CD4-positive, alpha-beta memory T cell (primary cell): ENCODE data around the gene TXK. TPM values are rescaled to one million over a fixed set of nuclear protein-coding genes. Genes with fewer than 3 reads are reported as not detected.

Experiments
- CTCF ChIA-PET: fragments of 350-600 bp; sonication (Branson Sonifier 250); formaldehyde crosslinking; loops from one replicate; lab custom pipeline; 2021; ENCODE audit warnings: inconsistent platforms; ENCODE audit not compliant: partially characterized antibody; lab: Charles Lee
- POLR2A ChIA-PET: fragments of 350-600 bp; sonication (Branson Sonifier 250); formaldehyde crosslinking; loops from one replicate; lab custom pipeline; 2021; ENCODE audit not compliant: partially characterized antibody; lab: Charles Lee
- DNase-seq, 5 donors: peaks; one replicate each; pipeline versions ENCODE4 v3.0.0 to v3.0.0-alpha.2; 2020 to 2022; ENCODE audit warnings: mixed read lengths in 1 of 5
- H3K27ac ChIP-seq: one replicate; pipeline ENCODE4 v1.7.0; 2013; ENCODE audit warnings: low read depth, low read length
- H3K27me3 ChIP-seq: 2 replicates; pipeline ENCODE4 v1.7.0; 2013; ENCODE audit warnings: mild to moderate bottlenecking, low read length, moderate library complexity; ENCODE audit not compliant: insufficient read depth
- H3K36me3 ChIP-seq: 2 replicates; pipeline ENCODE4 v1.7.0; 2013; ENCODE audit warnings: mild to moderate bottlenecking, low read length, moderate library complexity; ENCODE audit not compliant: insufficient read depth
- H3K4me1 ChIP-seq: 2 replicates; pipeline ENCODE4 v1.7.0; 2013; ENCODE audit warnings: mild to moderate bottlenecking, low read length, moderate library complexity; ENCODE audit not compliant: insufficient read depth
- H3K4me3 ChIP-seq, 2 donors: one replicate each; pipeline ENCODE4 v1.7.0; 2013; ENCODE audit warnings: low read length in 2 of 2, mild to moderate bottlenecking in 1 of 2
- H3K9me3 ChIP-seq, 2 donors: one replicate each; pipeline ENCODE4 v1.7.0; 2013; ENCODE audit warnings: low read length in 2 of 2, control low read depth in 1 of 2; ENCODE audit not compliant: control insufficient read depth in 1 of 2
- H3K27ac Mint-ChIP-seq, 7 donors: one replicate each; pipeline ENCODE4 v1.8.0; 2020 to 2021; ENCODE audit warnings: mixed read lengths in 7 of 7, mild to moderate bottlenecking in 6 of 7, inconsistent platforms in 3 of 7, moderate library complexity in 3 of 7
- H3K27me3 Mint-ChIP-seq, 2 donors: one replicate each; pipeline ENCODE4 v1.8.0; 2020 to 2021; ENCODE audit warnings: mixed read lengths in 2 of 2
- H3K36me3 Mint-ChIP-seq, 2 donors: one replicate each; pipeline ENCODE4 v1.8.0; 2020 to 2021; ENCODE audit warnings: mixed read lengths in 2 of 2, inconsistent platforms in 1 of 2, mild to moderate bottlenecking in 1 of 2
- H3K4me1 Mint-ChIP-seq, 4 donors: one replicate each; pipeline ENCODE4 v1.8.0; 2020 to 2021; ENCODE audit warnings: mixed read lengths in 4 of 4, mild to moderate bottlenecking in 1 of 4
- H3K4me3 Mint-ChIP-seq, 8 donors: one replicate each; pipeline ENCODE4 v1.8.0; 2020 to 2021; ENCODE audit warnings: mixed read lengths in 8 of 8, mild to moderate bottlenecking in 7 of 8, moderate library complexity in 6 of 8, inconsistent platforms in 3 of 8
- H3K9me3 Mint-ChIP-seq, 8 donors: one replicate each; pipeline ENCODE4 v1.8.0; 2020 to 2021; ENCODE audit warnings: mixed read lengths in 8 of 8, mild to moderate bottlenecking in 5 of 8, inconsistent platforms in 3 of 8, moderate library complexity in 1 of 8
- intact Hi-C: fragments of 100-400 bp; cut with micrococcal nuclease; formaldehyde crosslinking; loops from one replicate; pipeline ENCODE4 v1.15.1; 2023
- polyA plus RNA-seq, 2 donors: library from polyadenylated mRNA; unstranded; fragments of 300-500 nt; fragmentation: Illumina TruSeq; gene quantifications; one replicate each; pipeline ENCODE4 v1.2.3, GENCODE V29; 2021
- total RNA-seq, 2 experiments: library from RNA; stranded (reverse); gene quantifications; one replicate each; pipeline ENCODE4 v1.2.3, GENCODE V29; 2021

TXK gene
- total and polyA plus RNA-seq, 4 experiments from 2014 or later, result 44.8 to 54.0 (median 51.0) TPM

- intact Hi-C loops, result loop anchor here (5.0 to 10.0 kb wide), 3 partner anchors 143 to 665 kb away; partner anchors contain the start of genes COMMD8 and FRYL
- Mint-ChIP-seq H3K4me1 (peaks cover 58 to 99% (median 77%) of the 10 kb centered on the region in 4 donors), H3K36me3 (peaks cover 15 to 34% of the 10 kb centered on the region in 2 donors), H3K4me3 (peak overlapping the region; percentile 53 to 98 (median 94)), H3K9me3 (peaks cover 0 to 2% (median 0%) of the 10 kb centered on the region in 8 donors), H3K27me3 (no peaks in the 10 kb centered on the region), H3K27ac (peak overlapping the region; percentile 78 to 96 (median 95))
- peak overlapping the region in 1 of 2 donors; percentile 29 for H3K4me3 ChIP-seq
- H3K4me1 ChIP-seq, result peaks cover 77% of the 10 kb centered on the region
- no peak for DNase-seq
- CTCF ChIA-PET, result interaction anchor here (1.0 to 11.8 kb wide), 7 partner anchors 9 to 145 kb away, joined by 3 to 313 read pairs (median 12); partner anchors contain the start of gene TXK
- POLR2A ChIA-PET, result interaction anchor here (1.0 to 6.5 kb wide), 4 partner anchors 9 to 212 kb away, joined by 4 to 145 read pairs (median 6); partner anchors contain the start of gene SLAIN2
- H3K27me3 ChIP-seq, result no peaks in the 10 kb centered on the region
- H3K27ac ChIP-seq, result peak overlapping the region; percentile 46
- no peaks in the 10 kb centered on the region for H3K9me3 ChIP-seq
- no peaks in the 10 kb centered on the region for H3K36me3 ChIP-seq
Observed at GRCh38 chr4:48129307-48130014, 4.6 kb downstream of the TXK start.

- H3K4me1 ChIP-seq, result peaks cover 89% of the 10 kb centered on the region
- H3K27ac Mint-ChIP-seq, result peak overlapping the region; percentile 78 to 96 (median 94)
- CTCF ChIA-PET, result interaction anchor here (0.7 to 11.8 kb wide), 21 partner anchors 10 to 285 kb away, joined by 3 to 313 read pairs (median 4); partner anchors contain the start of gene TXK
Observed at GRCh38 chr4:48127682-48128404, 6.2 kb downstream of the TXK start.

GRCh38 chr4:48127231-48127630 is 6.8 kb downstream of the TXK start:
- peaks cover 15 to 29% of the 10 kb centered on the region in 2 donors for H3K36me3 Mint-ChIP-seq
- DNase-seq, result no peak
- H3K4me1 Mint-ChIP-seq, result peaks cover 65 to 93% (median 83%) of the 10 kb centered on the region in 4 donors
- Histone ChIP-seq H3K4me3 (peak overlapping the region in 1 of 2 donors; percentile 41), H3K4me1 (peaks cover 95% of the 10 kb centered on the region), H3K27me3 (no peaks in the 10 kb centered on the region), H3K9me3 (no peaks in the 10 kb centered on the region), H3K27ac (peak overlapping the region; percentile 46), H3K36me3 (no peaks in the 10 kb centered on the region)
- intact Hi-C loops, result loop anchor here (1.0 to 5.0 kb wide), 3 partner anchors 14 to 145 kb away; no protein-coding TSS in a partner anchor
- ChIA-PET CTCF (interaction anchor here (0.9 to 11.8 kb wide), 18 partner anchors 9 to 164 kb away, joined by 3 to 313 read pairs (median 4); partner anchors contain the start of gene TXK), POLR2A (interaction anchor here (1.0 to 6.5 kb wide), 2 partner anchors 11 to 214 kb away, joined by 3 to 145 read pairs; partner anchors contain the start of gene SLAIN2)
- H3K27me3 Mint-ChIP-seq, result no peaks in the 10 kb centered on the region
- H3K4me3 Mint-ChIP-seq, result peak overlapping the region in 7 of 8 donors; percentile 71 to 95 (median 85)
- peaks cover 0 to 2% (median 0%) of the 10 kb centered on the region in 8 donors for H3K9me3 Mint-ChIP-seq
- H3K27ac Mint-ChIP-seq, result peak overlapping the region; percentile 78 to 96 (median 94)

More at GRCh38 chr4:48127682-48128404, 6.2 kb downstream of the TXK start:
- Mint-ChIP-seq H3K9me3 (peaks cover 0 to 2% (median 0%) of the 10 kb centered on the region in 8 donors), H3K27me3 (no peaks in the 10 kb centered on the region), H3K4me1 (peaks cover 65 to 98% (median 83%) of the 10 kb centered on the region in 4 donors), H3K4me3 (peak overlapping the region; percentile 71 to 95 (median 84)), H3K36me3 (peaks cover 15 to 29% of the 10 kb centered on the region in 2 donors)
- peak overlapping the region; percentile 0 to 41 for H3K4me3 ChIP-seq
- intact Hi-C loops, result loop anchor here (1.0 to 5.0 kb wide), 3 partner anchors 13 to 144 kb away; no protein-coding TSS in a partner anchor
- H3K27me3 ChIP-seq, result no peaks in the 10 kb centered on the region
- no peaks in the 10 kb centered on the region for H3K9me3 ChIP-seq
- peak overlapping the region; percentile 46 for H3K27ac ChIP-seq
- POLR2A ChIA-PET, result interaction anchor here (0.8 to 6.5 kb wide), 5 partner anchors 10 to 664 kb away, joined by 3 to 145 read pairs (median 3); partner anchors contain the start of genes COMMD8 and SLAIN2
- no peaks in the 10 kb centered on the region for H3K36me3 ChIP-seq
- DNase-seq, result peak; percentile 61 to 72 (median 69)

GRCh38 chr4:48126621-48127020 is 7.4 kb downstream of the TXK start:
- peak overlapping the region in 4 of 8 donors; percentile 10 to 95 (median 88) for H3K4me3 Mint-ChIP-seq
- H3K4me1 Mint-ChIP-seq, result peaks cover 64 to 86% (median 80%) of the 10 kb centered on the region in 4 donors
- peaks cover 98% of the 10 kb centered on the region for H3K4me1 ChIP-seq
- H3K36me3 ChIP-seq, result no peaks in the 10 kb centered on the region
- POLR2A ChIA-PET, result interaction anchor here (1.0 to 6.5 kb wide), 2 partner anchors 12 to 215 kb away, joined by 3 to 145 read pairs; partner anchors contain the start of gene SLAIN2
- no peaks in the 10 kb centered on the region for H3K9me3 ChIP-seq
- H3K27ac Mint-ChIP-seq, result peak overlapping the region; percentile 78 to 96 (median 94)
- H3K27me3 Mint-ChIP-seq, result no peaks in the 10 kb centered on the region
- no peak for DNase-seq
- H3K36me3 Mint-ChIP-seq, result peaks cover 12 to 27% of the 10 kb centered on the region in 2 donors
- CTCF ChIA-PET, result interaction anchor here (0.9 to 11.8 kb wide), 13 partner anchors 9 to 165 kb away, joined by 3 to 313 read pairs (median 12); partner anchors contain the start of gene TXK
- no peak overlapping the region for H3K4me3 ChIP-seq
- no peak overlapping the region for H3K27ac ChIP-seq
- H3K9me3 Mint-ChIP-seq, result peaks cover 0 to 2% (median 0%) of the 10 kb centered on the region in 8 donors
- intact Hi-C loops, result loop anchor here (1.0 to 5.0 kb wide), 3 partner anchors 14 to 146 kb away; no protein-coding TSS in a partner anchor
- no peaks in the 10 kb centered on the region for H3K27me3 ChIP-seq

DNA sequence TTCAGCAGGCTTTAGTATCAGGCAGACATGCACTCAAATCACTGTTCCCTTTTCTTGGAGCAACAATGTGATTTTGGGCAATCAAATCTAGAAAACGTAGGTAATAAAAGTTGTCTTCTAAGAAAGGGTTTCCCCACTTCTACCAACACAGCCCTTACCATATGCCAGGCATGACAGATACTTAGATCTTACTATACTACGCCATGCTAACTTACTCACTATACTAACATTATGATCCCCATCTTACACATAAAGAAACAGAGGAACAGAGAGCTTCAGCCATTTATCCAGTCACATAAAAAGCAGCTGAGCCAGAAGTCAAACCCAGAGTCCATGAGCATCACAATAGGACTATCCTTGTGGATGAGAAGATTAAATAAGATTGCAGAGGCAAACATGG is 9.2 kb downstream of the TXK start:
- intact Hi-C loops, result loop anchor here (5.0 kb wide), 1 partner anchor 147 kb away; no protein-coding TSS in a partner anchor
- DNase-seq, result no peak
- H3K27ac Mint-ChIP-seq, result peak overlapping the region in 6 of 7 donors; percentile 9 to 87 (median 72)
- ChIA-PET POLR2A (interaction anchor here (3.0 kb wide), 1 partner anchor 14 kb away, joined by 12 read pairs; no protein-coding TSS in a partner anchor), CTCF (interaction anchor here (1.2 to 11.8 kb wide), 3 partner anchors 11 to 15 kb away, joined by 3 to 313 read pairs (median 22); partner anchors contain the start of gene TXK)
- Histone ChIP-seq H3K4me1 (peaks cover 88% of the 10 kb centered on the region), H3K36me3 (no peaks in the 10 kb centered on the region), H3K27me3 (no peaks in the 10 kb centered on the region), H3K27ac (no peak overlapping the region), H3K4me3 (no peak overlapping the region), H3K9me3 (no peaks in the 10 kb centered on the region)
- H3K4me3 Mint-ChIP-seq, result peak overlapping the region in 5 of 8 donors; percentile 11 to 31 (median 30)
- H3K27me3 Mint-ChIP-seq, result no peaks in the 10 kb centered on the region
- H3K4me1 Mint-ChIP-seq, result peaks cover 51 to 70% (median 64%) of the 10 kb centered on the region in 4 donors
- H3K36me3 Mint-ChIP-seq, result peaks cover 8 to 18% of the 10 kb centered on the region in 2 donors
- H3K9me3 Mint-ChIP-seq, result no peaks in the 10 kb centered on the region

DNA sequence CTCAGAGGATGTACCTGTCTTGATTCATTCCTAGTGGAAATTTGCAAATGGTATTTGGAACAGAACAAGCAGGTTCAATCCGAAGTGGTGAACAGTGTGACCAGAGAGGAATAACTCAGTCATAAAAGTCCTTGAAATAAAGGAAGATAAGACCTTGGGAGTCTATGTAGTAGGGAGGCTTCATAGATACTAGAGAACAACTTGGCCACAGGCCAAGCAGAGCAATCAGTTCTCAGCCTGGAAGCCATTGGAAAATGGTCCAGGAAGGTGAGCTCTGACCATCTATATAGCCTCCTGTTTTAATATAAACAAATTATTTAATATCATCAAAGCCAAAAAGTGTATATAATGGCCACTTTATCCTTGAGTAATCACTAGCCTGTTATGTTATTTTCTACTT is 11.3 kb downstream of the TXK start:
- Mint-ChIP-seq H3K4me1 (peaks cover 56 to 70% (median 66%) of the 10 kb centered on the region in 4 donors), H3K27me3 (no peaks in the 10 kb centered on the region), H3K4me3 (no peak overlapping the region), H3K9me3 (no peaks in the 10 kb centered on the region), H3K36me3 (peaks cover 9 to 19% of the 10 kb centered on the region in 2 donors), H3K27ac (no peak overlapping the region)
- H3K27me3 ChIP-seq, result no peaks in the 10 kb centered on the region
- ChIA-PET CTCF (interaction anchor here (0.8 to 11.8 kb wide), 4 partner anchors 9 to 16 kb away, joined by 3 to 313 read pairs (median 14); partner anchors contain the start of gene TXK), POLR2A (interaction anchor here (1.3 to 3.0 kb wide), 2 partner anchors 11 to 16 kb away, joined by 4 to 12 read pairs; partner anchors contain the start of gene TXK)
- no peaks in the 10 kb centered on the region for H3K9me3 ChIP-seq
- H3K4me3 ChIP-seq, result no peak overlapping the region
- H3K4me1 ChIP-seq, result peaks cover 90% of the 10 kb centered on the region
- H3K27ac ChIP-seq, result no peak overlapping the region
- no peaks in the 10 kb centered on the region for H3K36me3 ChIP-seq
- intact Hi-C loops, result no loop called here
- DNase-seq, result no peak
